OCI-LY7 (cell line): ENCODE results near the gene SATB1. TPM values are rescaled to one million over a fixed set of nuclear protein-coding genes. Genes with fewer than 3 reads are reported as not detected.

ENCODE experiments used
- BruUV-seq: library from RNA; stranded (reverse); fragments of 400-500 nt; replicated peaks from 2 replicates; lab custom pipeline; 2021; lab: Mats Ljungman, UMichigan
- CTCF ChIA-PET: fragments of 300-600 bp; sonication (Branson Sonifier 250); formaldehyde crosslinking; loops from one replicate; lab custom pipeline; 2022; ENCODE audit warnings: antibody characterized with exemption; ENCODE audit not compliant: unreplicated experiment; lab: Charles Lee
- POLR2A ChIA-PET: fragments of 300-600 bp; sonication (Branson Sonifier 250); formaldehyde crosslinking; loops from one replicate; lab custom pipeline; 2022; ENCODE audit warnings: antibody characterized with exemption; lab: Charles Lee
- DNase-seq: peaks from one replicate; pipeline ENCODE4 v3.0.0-alpha.2; 2015; ENCODE audit warnings: low spot score
- H2AFZ ChIP-seq: fragments of 200-600 bp; sonication (generic), shearing (Covaris generic); 2 replicates; pipeline ENCODE4 v1.6.1; 2014; ENCODE audit warnings: mild to moderate bottlenecking, antibody characterized with exemption, low read length, moderate library complexity
- H3K27ac ChIP-seq: fragments of 200-600 bp; sonication (generic); 2 replicates; pipeline ENCODE4 v1.5.1; 2014; ENCODE audit warnings: mixed run types, low read depth, mild to moderate bottlenecking, moderate library complexity, low read length, inconsistent platforms; ENCODE audit not compliant: poor library complexity, severe bottlenecking
- H3K36me3 ChIP-seq: fragments of 200-600 bp; sonication (generic); 2 replicates; pipeline ENCODE4 v1.6.1; 2014; ENCODE audit warnings: mild to moderate bottlenecking, antibody characterized with exemption, low read length, moderate library complexity, mixed read lengths; ENCODE audit not compliant: insufficient read depth
- H3K4me1 ChIP-seq: fragments of 200-600 bp; sonication (generic); 2 replicates; pipeline ENCODE4 v1.5.1; 2014; ENCODE audit warnings: mild to moderate bottlenecking, low read length; ENCODE audit not compliant: insufficient read depth, poor library complexity, severe bottlenecking
- H3K4me2 ChIP-seq: fragments of 200-600 bp; sonication (generic); 2 replicates; pipeline ENCODE4 v1.6.1; 2014; ENCODE audit warnings: mild to moderate bottlenecking, low read length
- H3K4me3 ChIP-seq: fragments of 200-600 bp; sonication (generic); 2 replicates; pipeline ENCODE4 v1.5.1; 2014; ENCODE audit warnings: mild to moderate bottlenecking, low read depth, low read length; ENCODE audit not compliant: poor library complexity, severe bottlenecking
- H3K79me2 ChIP-seq: fragments of 200-600 bp; sonication (generic); 2 replicates; pipeline ENCODE4 v1.6.1; 2016; ENCODE audit warnings: low read depth, mild to moderate bottlenecking, low read length, moderate library complexity, mixed read lengths; ENCODE audit not compliant: insufficient read depth
- H3K9me2 ChIP-seq: fragments of 200-600 bp; sonication (generic); 2 replicates; pipeline ENCODE4 v1.6.1; 2016; ENCODE audit warnings: mild to moderate bottlenecking, low read length, mixed read lengths; ENCODE audit not compliant: insufficient read depth
- H3K9me3 ChIP-seq: fragments of 200-600 bp; sonication (generic); 2 replicates; pipeline ENCODE4 v1.6.1; 2014; ENCODE audit warnings: mild to moderate bottlenecking, mixed run types, low read length, mixed read lengths
- H4K20me1 ChIP-seq: fragments of 200-600 bp; sonication (generic); 2 replicates; pipeline ENCODE4 v1.6.1; 2014; ENCODE audit warnings: mild to moderate bottlenecking, antibody characterized with exemption, low read length, moderate library complexity, mixed read lengths; ENCODE audit not compliant: insufficient read depth
- CTCF ChIP-seq: fragments of 200-600 bp; sonication (generic); conservative IDR thresholded peaks from 2 replicates; pipeline ENCODE4 v1.5.1; 2014; ENCODE audit warnings: mild to moderate bottlenecking, antibody characterized with exemption, low read length, moderate library complexity, mixed read lengths
- EZH2phosphoT487 ChIP-seq: fragments of 200-600 bp; sonication (generic); IDR thresholded peaks from 2 replicates; pipeline ENCODE4 v1.6.1; 2018; ENCODE audit warnings: low read depth, borderline replicate concordance, mild to moderate bottlenecking, mixed run types, antibody characterized with exemption, low read length, moderate library complexity, mixed read lengths
- intact Hi-C: fragments of 100-400 bp; cut with micrococcal nuclease; formaldehyde crosslinking; loops from one replicate; pipeline ENCODE4 v1.10.0; 2022; ENCODE audit not compliant: unreplicated experiment
- total RNA-seq, 2 experiments: library from RNA; depleted of rRNA in 1 of 2; stranded (reverse); fragments of >200 nt in 1 of 2; shearing (Covaris generic) in 1 of 2; gene quantifications; 2 replicates each; pipeline ENCODE4 v1.2.3, GENCODE V29; 2014 to 2022

Gene SATB1
- total RNA-seq, 2 experiments from 2014 or later, result 2.5 to 5.6 TPM

- no TSS peak for BruUV-seq
- CTCF ChIA-PET, result no interaction called here
Measured at GRCh38 chr3:18307529-18307928, 117.6 kb downstream of the SATB1 start.

GRCh38 chr3:18302517-18302916, 122.6 kb downstream of the SATB1 start:
- Histone ChIP-seq H3K36me3 (no peaks in the 10 kb centered on the region), H3K4me1 (peaks cover 7% of the 10 kb centered on the region), H2AFZ (no peak overlapping the region; the same call in 1 of the 2 replicates), H3K79me2 (no peaks in the 10 kb centered on the region), H3K4me2 (no peak overlapping the region), H3K4me3 (no peak overlapping the region), H4K20me1 (no peaks in the 10 kb centered on the region), H3K27ac (no peak overlapping the region), H3K9me2 (no peaks in the 10 kb centered on the region), H3K9me3 (peaks cover 6% of the 10 kb centered on the region)
- no peak for DNase-seq
- BruUV-seq, result no TSS peak
- ChIA-PET POLR2A (no interaction called here), CTCF (no interaction called here)
- TF ChIP-seq EZH2phosphoT487 (no peak), CTCF (no peak)
- intact Hi-C loops, result loop anchor here (5.0 kb wide), 1 partner anchor 85 kb away; no protein-coding TSS in a partner anchor

More at GRCh38 chr3:18307529-18307928, 117.6 kb downstream of the SATB1 start:
- Histone ChIP-seq H2AFZ (no peak overlapping the region), H3K36me3 (no peaks in the 10 kb centered on the region), H3K27ac (no peak overlapping the region), H4K20me1 (no peaks in the 10 kb centered on the region), H3K9me3 (no peaks in the 10 kb centered on the region), H3K4me1 (peaks cover 7% of the 10 kb centered on the region), H3K9me2 (no peaks in the 10 kb centered on the region), H3K79me2 (no peaks in the 10 kb centered on the region), H3K4me3 (no peak overlapping the region), H3K4me2 (no peak overlapping the region)
- POLR2A ChIA-PET, result no interaction called here
- no peak for DNase-seq
- TF ChIP-seq CTCF (no peak), EZH2phosphoT487 (no peak)
- intact Hi-C loops, result no loop called here

GRCh38 chr3:18301781-18302180, 123.4 kb downstream of the SATB1 start:
- intact Hi-C loops, result loop anchor here (5.0 kb wide), 1 partner anchor 86 kb away; no protein-coding TSS in a partner anchor
- Histone ChIP-seq H3K9me3 (peaks cover 13% of the 10 kb centered on the region), H3K79me2 (no peaks in the 10 kb centered on the region), H2AFZ (no peak overlapping the region), H3K9me2 (no peaks in the 10 kb centered on the region), H3K4me1 (peaks cover 7% of the 10 kb centered on the region), H3K36me3 (no peaks in the 10 kb centered on the region; the same call in 1 of the 2 replicates), H4K20me1 (no peaks in the 10 kb centered on the region), H3K4me3 (no peak overlapping the region), H3K4me2 (no peak overlapping the region), H3K27ac (no peak overlapping the region)
- ChIA-PET POLR2A (no interaction called here), CTCF (no interaction called here)
- TF ChIP-seq CTCF, result no peak
- TF ChIP-seq EZH2phosphoT487, result no peak
- DNase-seq, result no peak
- no TSS peak for BruUV-seq
